ENCODE results near the gene SLC12A1.

GRCh38 chr15:48292458-48292857 is 86.4 kb downstream of the SLC12A1 start:
- TF ChIP-seq CTCF (IDR thresholded peaks at IDR 0.05) (no peak), POLR2A (IDR thresholded peaks at IDR 0.05) (no peak)

Data from right lobe of liver (tissue), 4 donors.